Suprapubic skin (tissue), 4 donors: Measurements from ENCODE around the gene CLMP.

Experiments used
- EP300 ChIP-seq: sonication (generic); formaldehyde crosslinking; IDR thresholded peaks from one replicate; pipeline ENCODE4 v1.6.1; 2017; ENCODE audit warnings: antibody characterized with exemption
- POLR2A ChIP-seq, 2 donors: fragments of 450-650 bp; IDR thresholded peaks; one replicate each; pipeline ENCODE4 v1.6.1; 2017; ENCODE audit warnings: antibody characterized with exemption in 2 of 2, mild to moderate bottlenecking in 2 of 2, moderate library complexity in 2 of 2
- POLR2AphosphoS5 ChIP-seq, 3 donors: sonication (generic); formaldehyde crosslinking; IDR thresholded peaks; one replicate each; pipeline ENCODE4 v1.6.1; 2017; ENCODE audit warnings: antibody characterized with exemption in 3 of 3
- TF ChIP-seq, protein P1 (sequence below), 2 donors: fragments of 200-600 bp in 1 of 2; fragments of 450-650 bp in 1 of 2; sonication (generic) in 1 of 2; IDR thresholded peaks; one replicate each; pipeline ENCODE4 v1.5.1; 2016 to 2019; ENCODE audit warnings: antibody characterized with exemption in 2 of 2, mild to moderate bottlenecking in 1 of 2, moderate library complexity in 1 of 2

DNA sequence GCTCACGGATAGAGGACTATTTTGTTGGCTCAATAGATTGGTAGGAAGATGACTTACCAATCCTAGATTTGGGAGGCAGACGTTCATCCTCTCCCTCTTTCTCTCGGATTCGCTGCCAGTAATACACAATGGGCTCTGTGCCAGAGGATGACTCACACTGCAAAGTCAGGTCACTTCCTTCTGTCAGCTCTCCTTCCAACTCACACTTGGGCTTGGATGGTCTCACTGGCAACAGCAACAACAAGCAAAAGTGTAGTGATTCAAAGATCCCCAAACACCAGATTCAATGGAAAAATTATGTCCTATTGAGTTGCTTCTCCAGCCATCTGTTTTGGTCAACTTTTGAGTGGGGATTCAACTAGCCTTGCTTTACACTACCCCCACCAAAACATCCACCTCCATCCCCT is 111.4 kb downstream of the CLMP start:
- TF ChIP-seq, protein P1, sequence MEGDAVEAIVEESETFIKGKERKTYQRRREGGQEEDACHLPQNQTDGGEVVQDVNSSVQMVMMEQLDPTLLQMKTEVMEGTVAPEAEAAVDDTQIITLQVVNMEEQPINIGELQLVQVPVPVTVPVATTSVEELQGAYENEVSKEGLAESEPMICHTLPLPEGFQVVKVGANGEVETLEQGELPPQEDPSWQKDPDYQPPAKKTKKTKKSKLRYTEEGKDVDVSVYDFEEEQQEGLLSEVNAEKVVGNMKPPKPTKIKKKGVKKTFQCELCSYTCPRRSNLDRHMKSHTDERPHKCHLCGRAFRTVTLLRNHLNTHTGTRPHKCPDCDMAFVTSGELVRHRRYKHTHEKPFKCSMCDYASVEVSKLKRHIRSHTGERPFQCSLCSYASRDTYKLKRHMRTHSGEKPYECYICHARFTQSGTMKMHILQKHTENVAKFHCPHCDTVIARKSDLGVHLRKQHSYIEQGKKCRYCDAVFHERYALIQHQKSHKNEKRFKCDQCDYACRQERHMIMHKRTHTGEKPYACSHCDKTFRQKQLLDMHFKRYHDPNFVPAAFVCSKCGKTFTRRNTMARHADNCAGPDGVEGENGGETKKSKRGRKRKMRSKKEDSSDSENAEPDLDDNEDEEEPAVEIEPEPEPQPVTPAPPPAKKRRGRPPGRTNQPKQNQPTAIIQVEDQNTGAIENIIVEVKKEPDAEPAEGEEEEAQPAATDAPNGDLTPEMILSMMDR (IDR thresholded peaks at IDR 0.05) = no peak
- TF ChIP-seq POLR2A (IDR thresholded peaks at IDR 0.05) (no peak), POLR2AphosphoS5 (IDR thresholded peaks at IDR 0.05) (no peak), EP300 (no peak)
